HEK293T (cell line): Measurements from ENCODE around the gene PTPRD.

Experiments
- CTCF ChIA-PET: fragments of 350-600 bp; formaldehyde crosslinking; extraction: SDS; loops from one replicate; lab custom pipeline; 2021; ENCODE audit warnings: antibody characterized with exemption, inconsistent platforms; lab: Yijun Ruan, JAX
- POLR2A ChIA-PET: fragments of 350-600 bp; formaldehyde crosslinking; extraction: SDS; loops from one replicate; lab custom pipeline; 2020; ENCODE audit warnings: antibody characterized with exemption, inconsistent platforms; lab: Yijun Ruan, JAX
- DNase-seq: peaks from one replicate; pipeline ENCODE4 v3.0.0; 2012; ENCODE audit warnings: mixed read lengths; ENCODE audit errors: extremely low spot score
- ARNT ChIP-seq: fragments of 450-650 bp; IDR thresholded peaks from 2 replicates; pipeline ENCODE4 v1.6.1; 2017; ENCODE audit warnings: mild to moderate bottlenecking
- BHLHE40 ChIP-seq: fragments of 450-650 bp; IDR thresholded peaks from 2 replicates; pipeline ENCODE4 v1.6.1; 2016; ENCODE audit warnings: mild to moderate bottlenecking, moderate library complexity, borderline replicate concordance
- CTBP1 ChIP-seq: fragments of 450-650 bp; IDR thresholded peaks from 2 replicates; pipeline ENCODE4 v1.6.1; 2016; ENCODE audit warnings: borderline replicate concordance
- ELF4 ChIP-seq: fragments of 450-650 bp; IDR thresholded peaks from 2 replicates; pipeline ENCODE4 v1.6.1; 2017; ENCODE audit warnings: antibody characterized with exemption
- FOXA1 ChIP-seq: fragments of 450-650 bp; IDR thresholded peaks from 2 replicates; pipeline ENCODE4 v1.6.1; 2016; ENCODE audit warnings: mild to moderate bottlenecking
- FOXK2 ChIP-seq: fragments of 450-650 bp; IDR thresholded peaks from 2 replicates; pipeline ENCODE4 v1.6.1; 2016; ENCODE audit warnings: mild to moderate bottlenecking
- FOXM1 ChIP-seq: fragments of 450-650 bp; IDR thresholded peaks from 2 replicates; pipeline ENCODE4 v1.6.1; 2017; ENCODE audit warnings: mild to moderate bottlenecking, borderline replicate concordance
- HDGF ChIP-seq: fragments of 450-650 bp; IDR thresholded peaks from 2 replicates; pipeline ENCODE4 v1.6.1; 2017; ENCODE audit warnings: antibody characterized with exemption, borderline replicate concordance
- L3MBTL2 ChIP-seq: fragments of 450-650 bp; conservative IDR thresholded peaks from 2 replicates; pipeline ENCODE4 v1.6.1; 2016; ENCODE audit warnings: mild to moderate bottlenecking
- LEF1 ChIP-seq: fragments of 450-650 bp; IDR thresholded peaks from 2 replicates; pipeline ENCODE4 v1.6.1; 2017; ENCODE audit warnings: mild to moderate bottlenecking, borderline replicate concordance
- NFRKB ChIP-seq: fragments of 450-650 bp; IDR thresholded peaks from 2 replicates; pipeline ENCODE4 v1.6.1; 2016; ENCODE audit warnings: mild to moderate bottlenecking, moderate library complexity
- SP1 ChIP-seq: fragments of 450-650 bp; IDR thresholded peaks from 2 replicates; pipeline ENCODE4 v1.6.1; 2017
- SUZ12 ChIP-seq: fragments of 450-650 bp; IDR thresholded peaks from 2 replicates; pipeline ENCODE4 v1.6.1; 2016; ENCODE audit warnings: mild to moderate bottlenecking
- TARDBP ChIP-seq: fragments of 450-650 bp; IDR thresholded peaks from 2 replicates; pipeline ENCODE4 v1.6.1; 2016
- ZNF384 ChIP-seq: fragments of 450-650 bp; IDR thresholded peaks from 2 replicates; pipeline ENCODE4 v1.6.1; 2016
- TF ChIP-seq, protein P1 (sequence below): fragments of 450-650 bp; IDR thresholded peaks from 2 replicates; pipeline ENCODE4 v1.6.1; 2016

Gene PTPRD

DNA sequence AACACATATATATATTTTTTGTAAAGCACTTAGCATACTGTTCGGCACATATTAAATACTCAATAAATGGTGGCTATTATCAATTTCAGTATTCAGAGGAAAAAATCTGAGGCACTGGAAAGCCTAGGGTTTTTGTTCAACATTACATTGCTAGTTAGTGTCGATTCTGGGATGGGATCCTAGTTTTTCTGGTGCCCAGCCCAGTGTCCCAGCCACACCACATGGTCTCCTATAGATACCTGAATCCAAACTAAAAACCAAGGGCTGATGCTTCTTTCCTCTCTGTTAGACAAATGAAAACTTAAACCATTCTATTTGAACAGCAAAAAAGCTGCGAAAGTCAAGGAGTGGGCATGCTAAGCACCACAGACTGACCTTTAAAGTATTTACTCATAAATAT is 2002.5 kb downstream of the PTPRD start:
- CTCF ChIA-PET, result no interaction called here
- TF ChIP-seq SP1 (no peak), NFRKB (no peak), L3MBTL2 (no peak), SUZ12 (no peak)
- TF ChIP-seq, protein P1, sequence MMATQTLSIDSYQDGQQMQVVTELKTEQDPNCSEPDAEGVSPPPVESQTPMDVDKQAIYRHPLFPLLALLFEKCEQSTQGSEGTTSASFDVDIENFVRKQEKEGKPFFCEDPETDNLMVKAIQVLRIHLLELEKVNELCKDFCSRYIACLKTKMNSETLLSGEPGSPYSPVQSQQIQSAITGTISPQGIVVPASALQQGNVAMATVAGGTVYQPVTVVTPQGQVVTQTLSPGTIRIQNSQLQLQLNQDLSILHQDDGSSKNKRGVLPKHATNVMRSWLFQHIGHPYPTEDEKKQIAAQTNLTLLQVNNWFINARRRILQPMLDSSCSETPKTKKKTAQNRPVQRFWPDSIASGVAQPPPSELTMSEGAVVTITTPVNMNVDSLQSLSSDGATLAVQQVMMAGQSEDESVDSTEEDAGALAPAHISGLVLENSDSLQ, result no peak
- no peak for DNase-seq
- POLR2A ChIA-PET, result no interaction called here

DNA sequence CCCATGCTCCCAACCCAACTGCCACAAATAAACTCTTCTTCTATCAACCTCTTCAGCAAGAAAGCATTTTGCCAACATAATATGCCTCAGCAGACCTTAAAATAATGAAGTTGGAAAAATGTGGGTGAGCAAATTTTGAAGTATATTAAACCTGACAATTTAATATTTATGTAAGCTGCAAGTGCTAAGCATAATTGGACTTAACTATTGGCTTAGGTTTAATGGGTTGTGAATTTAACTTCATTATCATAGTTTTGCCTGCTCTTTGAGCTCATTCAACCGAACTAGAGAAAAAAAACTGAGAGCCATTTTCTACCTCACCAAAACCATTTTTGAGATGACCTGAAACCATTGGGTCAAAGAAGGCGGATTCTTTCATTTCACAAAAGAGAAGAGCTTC is 2007.7 kb downstream of the PTPRD start:
- TF ChIP-seq CTBP1, result no peak
- TF ChIP-seq HDGF, result no peak
- TF ChIP-seq LEF1, result no peak
- no peak for TF ChIP-seq ZNF384
- TF ChIP-seq FOXM1, result no peak
- no peak for TF ChIP-seq ARNT
- no peak for TF ChIP-seq NFRKB
- TF ChIP-seq FOXA1, result no peak
- TF ChIP-seq ELF4, result no peak
- TF ChIP-seq, protein P1, result no peak
- no peak for TF ChIP-seq SP1
- no peak for TF ChIP-seq BHLHE40
- no peak for TF ChIP-seq TARDBP
- TF ChIP-seq L3MBTL2, result no peak
- TF ChIP-seq SUZ12, result no peak
- TF ChIP-seq FOXK2, result no peak
- CTCF ChIA-PET, result no interaction called here
- POLR2A ChIA-PET, result no interaction called here
- DNase-seq, result no peak

DNA sequence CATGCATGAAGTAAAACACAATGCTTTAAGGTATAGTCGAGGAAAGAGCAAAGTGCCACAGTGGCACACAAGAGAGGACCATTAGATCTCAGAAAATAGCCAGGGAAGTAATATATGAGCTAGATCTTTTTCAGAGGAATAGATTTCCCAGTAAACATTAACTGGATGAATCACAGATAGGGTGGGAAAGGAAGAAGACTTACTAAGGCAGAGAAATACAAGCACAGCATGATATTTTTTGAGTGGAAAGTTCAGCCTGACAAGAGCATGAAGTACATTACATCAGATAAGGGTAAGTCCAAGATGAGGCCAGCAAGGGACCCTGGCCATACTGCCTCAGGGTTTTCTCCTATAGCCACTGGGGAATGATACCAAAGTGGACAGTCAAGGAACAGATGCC is 2008.6 kb downstream of the PTPRD start:
- ChIA-PET POLR2A (no interaction called here), CTCF (no interaction called here)
- TF ChIP-seq CTBP1, result no peak
- TF ChIP-seq FOXK2, result no peak
- no peak for TF ChIP-seq NFRKB
- no peak for TF ChIP-seq ARNT
- no peak for TF ChIP-seq ZNF384
- no peak for TF ChIP-seq FOXM1
- no peak for TF ChIP-seq SUZ12
- no peak for TF ChIP-seq ELF4
- TF ChIP-seq, protein P1, result no peak
- TF ChIP-seq TARDBP, result no peak
- TF ChIP-seq LEF1, result no peak
- TF ChIP-seq HDGF, result no peak
- no peak for TF ChIP-seq L3MBTL2
- no peak for DNase-seq

DNA sequence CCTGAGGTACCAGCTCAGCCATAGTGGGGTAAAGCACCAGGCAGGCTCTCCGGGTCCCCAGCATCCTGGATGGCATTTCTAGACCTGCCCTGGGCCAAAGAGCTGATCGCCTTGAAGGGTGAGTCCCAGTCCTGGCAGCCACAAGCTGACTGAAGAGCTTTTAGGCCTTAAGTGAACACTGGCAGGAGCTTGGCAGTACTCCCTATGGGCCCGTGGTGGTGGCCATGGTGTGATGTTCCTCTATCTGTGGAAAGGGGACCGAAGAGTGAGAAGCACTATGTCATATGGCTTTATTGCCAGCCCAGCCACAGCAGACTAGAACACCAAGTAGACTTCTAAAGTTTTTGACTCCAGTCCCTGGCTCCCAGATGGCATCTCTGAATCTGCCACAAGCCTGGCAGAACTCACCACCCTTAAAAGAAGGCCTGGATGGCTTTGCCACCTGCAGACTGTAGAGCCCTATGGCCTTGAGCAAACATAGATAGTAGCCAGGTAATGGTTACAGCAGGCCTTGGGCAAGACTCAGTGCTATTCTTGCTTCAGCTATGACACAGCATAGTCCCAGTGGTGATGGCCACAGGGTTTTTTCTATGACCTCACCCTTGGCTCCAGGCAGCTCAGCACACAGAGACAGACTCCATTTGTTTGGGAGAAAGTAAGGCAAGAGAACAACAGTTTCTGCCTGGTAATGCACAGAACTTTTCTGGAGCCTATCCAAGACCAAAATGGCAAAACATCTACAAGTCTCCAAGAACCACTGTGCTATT is 2011.7 kb downstream of the PTPRD start:
- TF ChIP-seq ELF4 (no peak), FOXM1 (no peak), L3MBTL2 (no peak), FOXA1 (no peak), CTBP1 (no peak), LEF1 (no peak), ARNT (no peak), SUZ12 (no peak), BHLHE40 (no peak)
- TF ChIP-seq, protein P1, result no peak
- ChIA-PET CTCF (no interaction called here), POLR2A (no interaction called here)
- DNase-seq, result no peak

DNA sequence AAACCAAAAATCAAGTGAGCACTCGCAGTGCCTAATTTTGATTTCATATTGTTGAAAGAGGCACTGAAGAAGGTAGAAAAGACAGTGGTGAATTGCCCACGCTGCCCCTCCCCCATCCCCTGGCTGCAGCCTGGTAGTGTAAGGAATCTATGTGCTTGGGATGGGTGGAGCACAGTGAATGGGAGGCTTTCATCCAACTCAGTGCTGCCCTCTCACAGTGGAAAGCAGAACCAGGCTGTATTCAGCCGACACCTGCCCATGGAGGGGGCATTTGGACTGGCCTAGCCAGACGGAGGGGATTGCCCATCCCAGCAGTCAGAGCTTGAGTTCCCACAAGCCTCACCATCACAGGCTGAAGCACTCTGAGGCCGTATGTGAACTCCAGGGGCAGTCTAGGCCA is 2012.9 kb downstream of the PTPRD start:
- DNase-seq, result no peak
- ChIA-PET CTCF (no interaction called here), POLR2A (no interaction called here)
- TF ChIP-seq, protein P1, result no peak
- no peak for TF ChIP-seq BHLHE40
- TF ChIP-seq SP1, result no peak

DNA sequence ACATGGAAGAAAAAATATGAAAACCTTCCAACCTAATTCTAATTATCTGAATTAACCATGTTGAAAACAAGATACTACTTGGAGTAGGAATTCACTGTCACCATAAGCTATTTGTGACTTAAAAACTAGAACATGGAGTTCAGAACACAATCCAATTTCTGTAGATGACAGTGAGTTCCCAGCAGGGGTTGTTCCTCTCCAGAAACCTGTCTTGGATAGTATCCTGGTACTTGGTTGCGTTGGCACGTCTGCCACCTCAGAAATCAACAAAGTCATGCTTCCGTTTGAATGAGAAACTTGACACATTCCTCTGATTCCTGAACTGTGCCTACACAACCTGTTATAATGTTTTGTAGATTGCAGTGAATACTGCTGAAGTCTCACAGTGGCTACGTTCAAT is 2023.3 kb downstream of the PTPRD start:
- no peak for DNase-seq
- TF ChIP-seq, protein P1, result no peak
- TF ChIP-seq ELF4 (no peak), SUZ12 (no peak), CTBP1 (no peak), HDGF (no peak), TARDBP (no peak), NFRKB (no peak), FOXK2 (no peak), L3MBTL2 (no peak), FOXM1 (no peak), ARNT (no peak), BHLHE40 (no peak), SP1 (no peak), ZNF384 (no peak), FOXA1 (no peak), LEF1 (no peak)
- CTCF ChIA-PET, result no interaction called here
- POLR2A ChIA-PET, result no interaction called here
